Large intestine (tissue), 3 donors: ENCODE measurements around the gene CMKLR1. TPM values are rescaled to one million over a fixed set of nuclear protein-coding genes. Genes with fewer than 3 reads are reported as not detected.

ENCODE experiments used
- DNase-seq, 2 donors: peaks; one replicate each; pipeline versions ENCODE4 v3.0.0 to v3.0.0-alpha.2; 2013
- H3K27ac ChIP-seq: one replicate; pipeline ENCODE4 v1.5.1; 2013; ENCODE audit warnings: low read length
- H3K27me3 ChIP-seq: 2 replicates; pipeline ENCODE4 v1.6.1; 2013; ENCODE audit warnings: low read length; ENCODE audit not compliant: control insufficient read depth, insufficient read depth
- H3K36me3 ChIP-seq: 2 replicates; pipeline ENCODE4 v1.6.1; 2013; ENCODE audit warnings: low read length; ENCODE audit not compliant: control insufficient read depth, insufficient read depth
- H3K4me1 ChIP-seq: one replicate; pipeline ENCODE4 v1.6.1; 2013; ENCODE audit warnings: low read length; ENCODE audit not compliant: control insufficient read depth, insufficient read depth
- H3K4me3 ChIP-seq: one replicate; pipeline ENCODE4 v1.5.1; 2013; ENCODE audit warnings: low read length
- H3K9me3 ChIP-seq: one replicate; pipeline ENCODE4 v1.6.1; 2013; ENCODE audit warnings: mild to moderate bottlenecking, low read depth, low read length, moderate library complexity; ENCODE audit not compliant: control insufficient read depth
- WGBS: methylation state at CpG from one replicate; pipeline ENCODE4 v1.1.5; 2013; ENCODE audit warnings: low lambda C conversion rate; ENCODE audit not compliant: insufficient coverage; 5-methylcytosine and 5-hydroxymethylcytosine counted together
- polyA plus RNA-seq: library from polyadenylated mRNA; unstranded; fragments of 120-200 nt; gene quantifications from one replicate; pipeline ENCODE4 v1.2.1, GENCODE V29; 2013

CMKLR1 gene
- polyA plus RNA-seq, 1 donor = 3.4 TPM

GRCh38 chr12:108252523-108252922 is 86.6 kb downstream of the CMKLR1 start:
- peaks cover 4% of the 10 kb centered on the region for H3K27me3 ChIP-seq
- no peaks in the 10 kb centered on the region for H3K4me1 ChIP-seq
- H3K27ac ChIP-seq = no peak overlapping the region
- DNase-seq = no peak
- no CpG with 5 or more reads among the region's 7 CpGs for WGBS
- H3K4me3 ChIP-seq = no peak overlapping the region
- H3K36me3 ChIP-seq = no peaks in the 10 kb centered on the region
- H3K9me3 ChIP-seq = no peaks in the 10 kb centered on the region

GRCh38 chr12:108248011-108248410 is 91.1 kb downstream of the CMKLR1 start:
- no peaks in the 10 kb centered on the region for H3K36me3 ChIP-seq
- no peak overlapping the region for H3K4me3 ChIP-seq
- no CpG with 5 or more reads among the region's 13 CpGs for WGBS
- H3K27me3 ChIP-seq = no peaks in the 10 kb centered on the region
- DNase-seq = no peak
- no peaks in the 10 kb centered on the region for H3K4me1 ChIP-seq
- H3K27ac ChIP-seq = no peak overlapping the region
- H3K9me3 ChIP-seq = no peaks in the 10 kb centered on the region

GRCh38 chr12:108247130-108247529 is 92.0 kb downstream of the CMKLR1 start:
- Histone ChIP-seq H3K27me3 (no peaks in the 10 kb centered on the region), H3K36me3 (no peaks in the 10 kb centered on the region), H3K9me3 (no peaks in the 10 kb centered on the region), H3K4me1 (no peaks in the 10 kb centered on the region), H3K27ac (no peak overlapping the region), H3K4me3 (no peak overlapping the region)
- no peak for DNase-seq
- WGBS = no CpG with 5 or more reads among the region's 2 CpGs

GRCh38 chr12:108241986-108242703 is 97.0 kb downstream of the CMKLR1 start:
- Histone ChIP-seq H3K27me3 (no peaks in the 10 kb centered on the region), H3K9me3 (no peaks in the 10 kb centered on the region), H3K4me3 (no peak overlapping the region), H3K36me3 (no peaks in the 10 kb centered on the region), H3K27ac (no peak overlapping the region), H3K4me1 (no peaks in the 10 kb centered on the region)
- no peak for DNase-seq
- WGBS = 83% methylated on average over 1 of the region's 10 CpGs

GRCh38 chr12:108240928-108241327 is 98.2 kb downstream of the CMKLR1 start:
- Histone ChIP-seq H3K4me1 (no peaks in the 10 kb centered on the region), H3K4me3 (no peak overlapping the region), H3K27ac (no peak overlapping the region), H3K36me3 (no peaks in the 10 kb centered on the region), H3K9me3 (no peaks in the 10 kb centered on the region), H3K27me3 (peaks cover 4% of the 10 kb centered on the region)
- WGBS = no CpG with 5 or more reads among the region's 4 CpGs
- DNase-seq = no peak

- Histone ChIP-seq H3K36me3 (no peaks in the 10 kb centered on the region), H3K27me3 (peaks cover 4% of the 10 kb centered on the region), H3K4me3 (no peak overlapping the region), H3K9me3 (no peaks in the 10 kb centered on the region), H3K4me1 (no peaks in the 10 kb centered on the region), H3K27ac (no peak overlapping the region)
- DNase-seq = no peak
- WGBS = 80% methylated on average over 1 of the region's 34 CpGs
These were observed 98.9 kb downstream of the CMKLR1 start for GRCh38 chr12:108240027-108240785.

GRCh38 chr12:108239378-108239777 is 99.7 kb downstream of the CMKLR1 start:
- Histone ChIP-seq H3K4me3 (no peak overlapping the region), H3K36me3 (no peaks in the 10 kb centered on the region), H3K9me3 (no peaks in the 10 kb centered on the region), H3K27me3 (peaks cover 4% of the 10 kb centered on the region), H3K4me1 (no peaks in the 10 kb centered on the region), H3K27ac (no peak overlapping the region)
- DNase-seq = no peak
- whole genome bisulfite sequencing = no CpG with 5 or more reads among the region's 2 CpGs

GRCh38 chr12:108238474-108238873 is 100.6 kb downstream of the CMKLR1 start:
- H3K36me3 ChIP-seq = no peaks in the 10 kb centered on the region
- no peak overlapping the region for H3K27ac ChIP-seq
- H3K4me3 ChIP-seq = no peak overlapping the region
- DNase-seq = no peak
- no peaks in the 10 kb centered on the region for H3K9me3 ChIP-seq
- no CpG with 5 or more reads among the region's 3 CpGs for WGBS
- H3K27me3 ChIP-seq = peaks cover 4% of the 10 kb centered on the region
- H3K4me1 ChIP-seq = no peaks in the 10 kb centered on the region

Other genes with a start within 250 kb of the CMKLR1 start
- gene WSCD2, start 210.0 kb downstream of the CMKLR1 start, polyA plus RNA-seq = 1.5 TPM
- gene FICD, start 176.0 kb upstream of the CMKLR1 start, polyA plus RNA-seq = 2.5 TPM
- gene SART3, start 221.9 kb upstream of the CMKLR1 start, polyA plus RNA-seq = 52.7 TPM
- 103 TPM for gene ISCU, start 223.3 kb upstream of the CMKLR1 start, polyA plus RNA-seq